ENCODE results near the gene RAVER1. TPM values are rescaled to one million over a fixed set of nuclear protein-coding genes. Genes with fewer than 3 reads are reported as not detected.
"Not testable (repeated sequence)": the region's sequence is repeated elsewhere in the genome, so short reads cannot be mapped to it uniquely, and the experiment has no call there.

Gene RAVER1, protein sequence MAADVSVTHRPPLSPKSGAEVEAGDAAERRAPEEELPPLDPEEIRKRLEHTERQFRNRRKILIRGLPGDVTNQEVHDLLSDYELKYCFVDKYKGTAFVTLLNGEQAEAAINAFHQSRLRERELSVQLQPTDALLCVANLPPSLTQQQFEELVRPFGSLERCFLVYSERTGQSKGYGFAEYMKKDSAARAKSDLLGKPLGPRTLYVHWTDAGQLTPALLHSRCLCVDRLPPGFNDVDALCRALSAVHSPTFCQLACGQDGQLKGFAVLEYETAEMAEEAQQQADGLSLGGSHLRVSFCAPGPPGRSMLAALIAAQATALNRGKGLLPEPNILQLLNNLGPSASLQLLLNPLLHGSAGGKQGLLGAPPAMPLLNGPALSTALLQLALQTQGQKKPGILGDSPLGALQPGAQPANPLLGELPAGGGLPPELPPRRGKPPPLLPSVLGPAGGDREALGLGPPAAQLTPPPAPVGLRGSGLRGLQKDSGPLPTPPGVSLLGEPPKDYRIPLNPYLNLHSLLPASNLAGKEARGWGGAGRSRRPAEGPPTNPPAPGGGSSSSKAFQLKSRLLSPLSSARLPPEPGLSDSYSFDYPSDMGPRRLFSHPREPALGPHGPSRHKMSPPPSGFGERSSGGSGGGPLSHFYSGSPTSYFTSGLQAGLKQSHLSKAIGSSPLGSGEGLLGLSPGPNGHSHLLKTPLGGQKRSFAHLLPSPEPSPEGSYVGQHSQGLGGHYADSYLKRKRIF
- total RNA-seq: 9.9 TPM
- long read RNA-seq, transcript RAVER1-208 (13 exons, 3,501 nt): major isoform, 7 of 22 reads
- long read RNA-seq, partial matches to known transcripts: 10 of 22 reads
- long read RNA-seq, other reads (novel, unspliced or antisense): 5 of 22 reads

DNA sequence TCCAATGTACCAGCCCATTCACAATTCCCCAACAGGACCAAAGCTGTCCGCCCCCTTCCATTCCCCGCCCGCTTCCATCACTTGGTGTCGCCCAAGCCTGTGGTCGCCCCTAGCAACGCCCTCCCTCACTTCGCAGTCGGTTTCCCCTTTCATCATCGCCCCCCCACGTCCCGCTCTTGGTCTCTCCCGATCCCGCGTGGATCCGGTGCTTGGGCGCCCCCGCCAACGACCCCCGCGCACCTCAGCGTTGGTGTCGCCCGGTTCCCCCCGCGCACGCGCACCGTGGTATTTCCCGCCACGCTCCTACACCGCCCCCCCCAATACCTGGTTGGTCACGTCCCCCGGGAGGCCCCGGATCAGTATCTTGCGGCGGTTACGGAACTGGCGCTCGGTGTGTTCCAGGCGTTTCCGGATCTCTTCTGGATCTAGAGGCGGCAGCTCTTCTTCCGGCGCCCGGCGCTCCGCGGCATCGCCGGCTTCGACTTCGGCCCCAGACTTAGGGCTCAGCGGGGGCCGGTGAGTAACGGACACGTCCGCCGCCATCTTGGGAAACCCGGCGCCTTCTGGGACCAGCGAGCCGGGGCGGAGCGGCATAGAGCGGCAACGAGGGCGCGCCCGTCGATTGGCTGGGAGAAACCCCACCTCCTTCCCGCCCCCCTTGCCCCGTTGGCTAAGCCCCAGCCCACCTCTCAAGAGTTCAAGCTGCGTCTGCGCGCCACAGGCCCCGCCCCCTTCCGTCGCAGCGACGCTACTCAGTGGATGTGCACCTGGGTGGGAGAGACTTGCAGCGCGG, at the start of gene RAVER1:
Gene RAVER1 (minus strand): TSS at position 565 of the 793 bp plus-strand sequence. CDS start 22 bp downstream, at position 543.
- DNase-seq (peak; percentile 99), ATAC-seq (ENCODE audit: poor library complexity) (peak; percentile 94)
- intact Hi-C loops (cut with DNase I): no loop called here

DNA sequence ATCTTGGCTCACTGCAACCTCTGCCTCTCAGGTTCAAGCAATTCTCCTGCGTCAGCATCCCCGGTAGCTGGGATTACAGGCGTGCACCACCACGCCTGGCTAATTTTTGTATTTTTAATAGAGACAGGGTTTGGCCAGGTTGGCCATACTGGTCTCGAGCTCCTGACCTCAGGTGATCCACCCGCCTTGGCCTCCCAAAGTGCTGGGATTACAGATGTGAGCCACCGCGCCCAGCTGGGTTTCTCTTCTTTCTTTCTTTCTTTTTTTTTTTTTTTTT, 49.8 kb upstream of the RAVER1 start:
- ATAC-seq (ENCODE audit: poor library complexity); DNase-seq: not testable (repeated sequence)
- intact Hi-C loops (cut with DNase I): loop anchor here (10.0 kb wide), 1 partner anchor 448 kb away; the partner anchor contains the start of gene OLFM2

DNA sequence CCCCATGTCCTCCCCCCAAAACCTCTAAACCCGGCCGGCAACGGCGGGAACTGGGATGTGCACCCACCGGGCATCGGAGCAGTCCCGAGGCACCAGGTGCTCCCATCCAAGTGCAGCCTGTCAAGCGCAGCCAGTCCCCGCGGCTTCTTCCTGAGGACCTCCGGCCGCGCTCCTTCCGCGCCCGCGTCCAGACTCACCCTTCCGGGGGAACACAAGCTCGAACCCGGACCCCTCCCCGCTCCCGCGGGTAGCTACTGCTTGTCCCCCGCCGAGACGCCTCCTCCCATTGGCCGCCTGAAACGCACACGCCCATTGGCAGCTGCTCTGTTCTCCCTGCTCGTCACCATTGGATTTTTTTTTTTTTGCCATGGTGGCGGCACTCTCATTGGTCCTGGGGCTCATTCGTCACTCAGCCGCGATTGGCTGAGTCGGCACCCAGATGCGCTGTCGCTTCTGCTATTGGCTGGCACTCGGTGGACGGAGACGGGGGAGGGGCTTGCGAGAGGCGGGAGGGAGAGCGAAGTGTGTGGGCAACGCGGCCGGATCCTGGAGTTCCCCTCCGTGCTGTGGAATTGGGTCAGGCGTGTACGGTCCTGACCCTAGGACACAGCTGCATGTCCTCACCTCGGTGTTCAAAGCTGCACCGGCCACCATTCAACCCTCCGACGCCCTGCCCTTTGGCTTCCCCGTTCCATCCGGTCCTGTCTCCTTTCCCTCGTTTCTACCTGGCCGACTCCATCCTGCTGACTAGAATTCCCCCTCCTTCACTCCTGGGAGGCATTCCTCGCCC, 47.2 kb upstream of the RAVER1 start, which contains the start of gene TYK2:
Gene TYK2 (minus strand): TSS at position 260 of the 790 bp plus-strand sequence. CDS start 2,166 bp downstream, outside the sequence.
- peak; percentile 98 for DNase-seq
- intact Hi-C loops (cut with DNase I): loop anchor here (10.0 kb wide), 1 partner anchor 446 kb away; the partner anchor contains the start of gene OLFM2
- peak; percentile 99 for ATAC-seq (ENCODE audit: poor library complexity)

DNA sequence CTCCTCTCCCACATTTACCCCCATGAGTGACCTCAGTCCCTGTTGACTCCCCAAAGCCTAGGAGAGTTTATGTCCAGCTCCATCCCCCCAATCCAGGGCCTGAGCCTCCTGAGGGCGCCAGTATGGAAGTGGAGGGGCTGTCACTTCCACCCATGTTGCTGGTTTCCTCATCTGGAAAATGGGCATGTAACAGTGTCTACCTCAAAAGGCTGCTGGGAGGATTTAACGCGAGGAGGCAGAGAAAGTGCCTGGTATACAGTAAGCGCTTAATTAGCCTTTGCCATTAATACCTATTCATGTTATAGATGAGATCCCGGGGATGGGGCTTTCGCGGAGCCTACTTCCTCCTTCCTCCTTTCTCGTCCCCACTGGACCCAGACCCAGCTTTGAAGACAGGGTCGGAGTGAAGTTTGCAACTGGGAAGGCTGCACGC, 46.6 kb upstream of the RAVER1 start:
- DNase-seq (no peak), ATAC-seq (ENCODE audit: poor library complexity) (no peak)
- intact Hi-C loops (cut with DNase I): loop anchor here (10.0 kb wide), 1 partner anchor 445 kb away; the partner anchor contains the start of gene OLFM2

DNA sequence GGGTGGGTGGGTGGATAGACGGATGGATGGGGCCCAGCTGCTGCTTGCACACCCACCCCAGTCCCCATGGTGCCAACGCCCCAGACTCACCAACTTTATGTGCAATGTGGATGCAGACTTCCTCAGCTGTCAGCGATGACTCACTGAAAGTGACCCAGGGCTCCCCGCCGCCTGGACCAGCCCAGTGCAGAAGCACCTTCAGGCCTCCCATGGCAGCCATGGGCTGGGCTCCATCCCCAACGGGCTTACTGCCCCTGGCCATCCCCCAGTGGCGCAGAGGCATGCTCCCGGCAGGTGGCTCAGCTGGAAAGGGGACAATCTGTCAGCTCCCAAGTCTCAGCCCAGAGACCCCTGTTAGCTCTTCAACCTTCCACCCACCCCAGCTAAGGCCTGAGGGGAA, 44.8 kb upstream of the RAVER1 start:
- intact Hi-C loops (cut with DNase I): no loop called here
- DNase-seq: no peak
- no peak for ATAC-seq (ENCODE audit: poor library complexity)

DNA sequence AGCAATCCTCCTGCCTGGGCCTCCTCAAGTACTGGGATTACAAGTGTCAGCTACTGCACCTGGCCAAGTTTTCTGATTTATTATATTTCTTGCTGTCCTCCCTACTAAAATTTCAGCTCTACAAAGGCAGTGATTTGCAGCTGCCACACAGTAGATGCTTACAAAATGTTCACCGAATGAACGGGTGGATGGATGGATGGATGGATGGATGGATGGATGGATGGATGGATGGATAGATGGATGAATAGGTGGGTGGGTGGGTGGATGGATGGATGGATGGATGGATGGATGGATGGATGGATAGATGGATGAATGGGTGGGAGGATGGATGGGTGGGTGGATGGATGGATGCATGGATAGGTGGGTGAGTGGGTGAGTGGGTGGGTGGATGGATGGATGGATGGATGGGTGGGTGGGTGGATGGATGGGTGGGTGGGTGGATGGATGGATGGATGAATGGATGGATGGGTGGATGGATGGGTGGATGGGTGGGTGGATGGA, 43.9 kb upstream of the RAVER1 start:
- intact Hi-C loops (cut with DNase I); DNase-seq; ATAC-seq (ENCODE audit: poor library complexity): not testable (repeated sequence)

DNA sequence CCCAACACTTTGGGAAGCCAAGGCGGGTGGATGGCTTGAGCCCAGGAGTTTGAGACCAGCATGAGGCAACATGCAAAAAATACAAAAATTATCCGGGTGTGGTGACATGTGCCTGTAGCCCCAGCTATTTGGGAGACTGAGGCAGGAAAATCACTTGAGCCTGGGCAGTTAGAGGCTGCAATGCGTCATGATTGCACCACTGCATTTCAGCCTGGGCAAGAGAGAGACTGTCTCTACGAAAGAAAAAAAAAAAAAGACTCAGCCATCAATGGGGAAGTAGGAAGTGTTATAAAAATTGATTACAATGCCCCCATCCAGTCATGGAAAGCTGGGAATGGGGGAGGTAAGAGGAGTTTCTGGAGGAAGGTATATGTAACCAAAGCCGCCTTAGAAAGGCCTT, 41.6 kb upstream of the RAVER1 start:
- intact Hi-C loops (cut with DNase I): no loop called here
- no peak for DNase-seq

DNA sequence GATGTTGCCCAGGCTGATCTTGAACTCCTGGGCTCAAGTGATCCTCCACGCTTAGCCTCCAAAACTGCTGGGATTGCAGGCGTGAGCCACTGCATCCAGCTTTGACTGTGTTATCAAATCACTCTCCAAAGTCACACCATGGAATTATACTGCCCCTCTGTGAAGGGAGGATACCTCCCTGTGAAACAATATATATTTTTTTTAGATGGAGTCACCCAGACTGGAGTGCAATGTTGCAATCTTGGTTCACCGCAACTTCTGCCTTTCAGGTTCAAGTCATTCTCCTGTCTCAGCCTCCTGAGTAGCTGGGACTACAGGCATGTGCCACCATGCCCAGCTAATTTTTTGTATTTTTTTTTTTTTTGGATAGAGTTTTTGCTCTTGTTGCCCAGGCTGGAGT, 39.4 kb upstream of the RAVER1 start:
- no peak for DNase-seq
- intact Hi-C loops (cut with DNase I): no loop called here
- ATAC-seq (ENCODE audit: poor library complexity): no peak

More for the DNA sequence above, 41.6 kb upstream of the RAVER1 start:
- no peak for ATAC-seq (ENCODE audit: poor library complexity)

DNA sequence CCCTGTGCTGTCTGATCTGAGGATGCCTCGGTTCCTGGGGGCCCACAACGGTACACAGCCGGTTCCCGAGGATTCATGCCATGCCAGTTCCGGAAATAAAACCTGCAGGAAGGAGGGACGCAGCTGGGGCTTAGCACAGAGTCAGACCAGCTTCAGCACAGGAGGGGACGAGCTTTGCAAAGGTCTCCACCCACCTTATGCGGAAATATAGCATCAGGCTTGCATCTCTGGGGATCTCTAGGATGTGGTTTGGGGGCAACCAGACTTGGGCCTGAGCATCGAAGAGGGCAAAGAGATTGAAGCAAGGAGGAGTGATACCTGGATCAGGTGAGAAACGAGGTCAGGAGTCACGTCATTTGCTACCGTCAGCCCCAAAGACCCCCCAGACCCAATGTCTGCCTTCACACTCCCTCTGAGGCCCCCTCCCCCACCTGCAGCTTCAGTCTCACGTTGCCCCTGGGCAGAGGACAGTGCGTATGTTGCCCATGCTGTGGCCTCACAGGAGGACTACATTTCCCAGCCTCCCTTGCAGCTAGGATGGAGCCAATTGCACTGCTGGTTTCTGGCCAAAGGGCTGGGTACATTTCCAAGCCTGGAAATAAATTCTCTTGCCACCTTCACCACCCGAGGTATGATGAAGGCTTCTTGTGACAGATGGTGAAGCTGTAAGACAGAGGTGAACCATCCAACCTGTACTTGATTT, 34.9 kb upstream of the RAVER1 start:
- intact Hi-C loops (cut with DNase I): no loop called here
- DNase-seq (no peak), ATAC-seq (ENCODE audit: poor library complexity) (no peak)

DNA sequence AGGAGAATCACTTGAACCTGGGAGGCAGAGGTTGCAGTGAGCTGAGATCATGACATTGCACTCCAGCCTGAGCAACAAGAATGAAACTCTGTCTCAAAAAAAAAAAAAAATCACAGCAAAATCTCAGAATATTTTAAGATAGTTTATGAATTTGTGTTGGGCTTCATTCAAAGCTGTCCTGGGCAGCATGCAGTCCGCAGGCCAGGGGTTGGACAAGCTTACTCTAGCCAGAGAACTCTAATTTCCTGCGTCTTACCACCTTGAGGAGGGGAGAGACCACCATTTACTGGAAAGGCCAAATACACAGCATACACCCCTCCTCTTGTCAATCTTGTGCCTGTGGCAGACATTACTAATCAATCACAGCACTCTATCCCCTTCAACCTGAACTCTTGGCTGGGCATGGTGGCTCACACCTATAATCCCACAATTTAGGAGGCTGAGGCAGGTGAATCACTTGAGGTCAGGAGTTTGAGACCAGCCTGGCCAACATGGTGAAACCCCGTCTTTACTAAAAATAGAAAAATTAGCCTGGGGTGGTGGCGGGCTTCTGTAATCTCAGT, 33.7 kb upstream of the RAVER1 start:
- DNase-seq; intact Hi-C loops (cut with DNase I); ATAC-seq (ENCODE audit: poor library complexity): not testable (repeated sequence)

DNA sequence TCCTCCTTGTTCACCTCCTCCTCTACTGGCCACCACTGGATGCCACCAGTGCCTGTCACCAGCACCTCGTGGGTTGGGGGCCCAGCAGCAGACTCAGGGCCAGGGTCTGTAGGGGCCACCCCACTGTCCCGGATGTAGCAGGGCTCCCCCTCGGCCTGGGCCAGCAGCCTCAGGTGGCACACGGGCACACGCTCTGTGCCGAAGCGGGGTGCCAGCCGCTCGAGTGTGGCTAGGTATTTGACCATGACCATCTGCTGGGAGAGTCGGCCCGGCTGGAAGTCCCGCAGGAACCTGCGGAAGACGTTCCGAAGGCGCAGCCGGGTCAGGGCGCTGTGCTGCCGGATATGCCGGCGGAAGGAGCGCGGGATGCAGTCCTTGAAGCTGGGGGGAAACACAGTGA, 32.2 kb upstream of the RAVER1 start:
- DNase-seq (no peak), ATAC-seq (ENCODE audit: poor library complexity) (no peak)
- intact Hi-C loops (cut with DNase I): no loop called here

DNA sequence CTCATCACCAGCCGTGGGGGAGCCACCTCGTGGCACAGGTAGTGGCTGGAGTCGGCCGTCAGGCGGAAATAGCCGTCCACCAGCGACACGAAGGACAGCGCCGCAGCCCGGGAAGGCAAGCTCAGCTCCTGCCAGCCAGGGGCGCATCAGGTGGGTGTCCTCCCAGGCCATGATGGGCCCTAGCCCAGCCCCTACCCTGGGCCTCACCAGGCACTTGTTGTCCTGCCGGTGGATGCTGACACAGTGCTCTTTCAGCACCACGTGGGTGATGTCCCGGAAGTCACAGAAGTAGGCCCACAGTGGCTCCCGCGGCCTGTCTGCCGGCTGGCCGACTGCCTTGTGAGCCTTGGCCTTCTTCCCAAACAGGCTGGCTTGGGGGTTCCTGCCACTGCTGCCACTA, 31.3 kb upstream of the RAVER1 start:
- intact Hi-C loops (cut with DNase I): no loop called here
- ATAC-seq (ENCODE audit: poor library complexity) (peak; percentile 28), DNase-seq (no peak)

DNA sequence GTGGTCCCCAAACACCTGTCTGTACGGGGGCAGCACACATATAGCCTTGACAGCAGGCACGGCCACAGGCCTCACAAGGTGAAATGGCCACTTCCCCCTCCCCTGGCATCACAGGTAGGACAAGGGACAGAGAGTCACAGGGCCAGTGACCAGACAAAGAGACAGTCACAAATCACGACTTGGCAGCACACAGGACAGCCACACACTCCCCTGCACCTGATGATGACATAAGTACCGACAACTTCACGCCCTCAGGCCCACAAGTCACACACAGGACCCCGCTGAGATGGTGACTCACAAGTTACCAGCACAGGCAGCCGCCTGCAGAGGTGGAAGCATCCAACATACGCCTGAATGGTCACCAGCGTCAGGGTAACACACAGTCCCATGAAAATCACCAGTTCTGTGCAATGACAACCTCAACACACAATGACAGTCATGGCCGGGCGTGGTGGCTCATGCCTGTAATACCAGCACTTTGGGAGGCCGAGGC, 30.5 kb upstream of the RAVER1 start:
- DNase-seq (no peak), ATAC-seq (ENCODE audit: poor library complexity) (no peak)
- intact Hi-C loops (cut with DNase I): no loop called here

DNA sequence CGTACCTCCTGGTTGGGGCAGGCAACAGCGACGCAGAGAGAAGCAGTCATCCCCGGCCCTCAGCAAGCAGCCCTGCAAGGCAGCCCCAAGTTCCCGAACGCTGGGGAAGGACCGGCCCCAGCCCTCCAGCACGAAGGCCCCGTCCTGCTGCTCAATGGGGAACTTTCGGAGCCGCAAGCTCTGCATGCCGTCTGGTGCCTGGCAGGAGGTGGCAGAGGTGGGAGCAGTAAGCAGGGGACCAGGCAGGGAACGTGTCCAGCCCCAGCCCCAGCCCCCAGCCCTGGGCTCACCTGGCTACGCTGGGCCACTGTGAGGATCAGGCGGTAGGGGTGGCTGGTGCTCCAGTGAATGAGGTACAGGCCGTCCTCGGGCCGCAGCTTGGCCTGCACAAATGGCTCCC, 28.9 kb upstream of the RAVER1 start:
- intact Hi-C loops (cut with DNase I): no loop called here
- DNase-seq: no peak
- ATAC-seq (ENCODE audit: poor library complexity): no peak

DNA sequence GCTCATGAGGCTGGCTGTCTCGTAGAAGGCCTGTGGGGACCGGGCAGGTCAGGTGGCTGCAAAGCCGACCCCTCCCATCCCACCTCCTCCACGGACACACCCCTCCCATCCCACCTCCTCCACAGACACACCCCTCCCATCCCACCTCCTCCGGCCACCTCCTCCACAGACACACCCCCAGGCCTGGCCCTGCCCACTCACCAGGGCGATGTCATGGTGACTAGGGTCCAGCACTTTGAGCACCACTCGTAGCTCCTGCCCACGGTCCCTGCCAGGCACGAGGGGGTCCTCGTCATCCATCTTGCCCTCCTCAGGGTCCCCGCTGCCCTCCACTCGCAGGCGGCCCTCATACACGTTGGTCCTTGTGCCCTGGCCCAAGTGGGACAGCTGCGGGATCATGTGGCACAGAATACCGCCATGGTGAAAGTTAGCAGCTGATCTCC, 28.3 kb upstream of the RAVER1 start:
- ATAC-seq (ENCODE audit: poor library complexity) (no peak), DNase-seq (no peak)
- intact Hi-C loops (cut with DNase I): no loop called here

DNA sequence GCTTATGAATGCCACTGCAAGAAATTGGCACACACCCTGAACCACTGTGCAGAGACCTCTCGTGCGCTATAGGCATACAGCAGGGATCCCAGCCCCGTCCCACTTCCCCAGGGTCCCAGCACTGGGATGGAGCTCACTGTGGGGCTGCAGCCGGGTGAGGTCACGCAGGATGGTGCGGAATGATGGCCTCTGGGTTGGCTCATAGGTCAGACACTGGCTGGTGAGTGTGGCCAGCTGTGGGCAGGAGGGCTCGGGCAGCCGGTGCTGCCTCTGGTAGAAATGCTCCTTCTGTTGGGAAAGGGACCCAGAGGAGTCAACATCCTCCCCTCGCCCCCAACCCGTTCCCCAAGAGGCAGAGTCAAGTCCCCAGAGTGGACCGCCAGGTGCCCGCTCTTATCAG, 23.1 kb upstream of the RAVER1 start:
- no peak for DNase-seq
- intact Hi-C loops (cut with DNase I): no loop called here
- no peak for ATAC-seq (ENCODE audit: poor library complexity)
